PFSK-1 (cell line): ENCODE results near the gene FBXL2.

Experiments used
- POLR2AphosphoS5 ChIP-seq: IDR thresholded peaks from 2 replicates; pipeline ENCODE4 v1.6.1; 2012; ENCODE audit warnings: low read depth, mild to moderate bottlenecking, control low read depth, low read length, moderate library complexity
- REST ChIP-seq, 2 experiments: IDR thresholded peaks; 2 replicates each; pipeline versions ENCODE4 v1.6.1 to v1.8.0; 2011 to 2012; ENCODE audit warnings: low read depth in 2 of 2, low read length in 2 of 2, control low read depth in 1 of 2, inconsistent platforms in 1 of 2, mild to moderate bottlenecking in 1 of 2, moderate library complexity in 1 of 2; ENCODE audit not compliant: insufficient read depth in 1 of 2
- SIN3A ChIP-seq: IDR thresholded peaks from 2 replicates; pipeline ENCODE4 v1.6.1; 2012; ENCODE audit warnings: mild to moderate bottlenecking, low read length, moderate library complexity, borderline replicate concordance; ENCODE audit not compliant: insufficient read depth

- TF ChIP-seq SIN3A = no peak
- no peak for TF ChIP-seq POLR2AphosphoS5
- no peak for TF ChIP-seq REST (IDR thresholded peaks at IDR 0.05; ENCODE audit: insufficient read depth in 1 of 2, low read depth in 2 of 2, low read length in 2 of 2)
Measured at GRCh38 chr3:33355611-33356010, 78.4 kb downstream of the FBXL2 start.
